Naive B cell (primary cell): ENCODE results near the gene KCNAB1. TPM values are rescaled to one million over a fixed set of nuclear protein-coding genes. Genes with fewer than 3 reads are reported as not detected.

Experiments used
- ATAC-seq, 2 donors: fragments of 150-1000 bp; cut with Tn5 transposase; 2 replicates each; pipeline ENCODE4 v1.10.0; 2021; ENCODE audit warnings: low read depth in 2 of 2, mild to moderate bottlenecking in 2 of 2, moderate library complexity in 2 of 2
- DNase-seq: peaks from one replicate; pipeline ENCODE4 v3.0.0; 2022
- H3K27ac Mint-ChIP-seq, 6 donors: one replicate each; pipeline ENCODE4 v1.8.0; 2020 to 2022; ENCODE audit warnings: mild to moderate bottlenecking in 6 of 6, mixed read lengths in 6 of 6, moderate library complexity in 5 of 6, inconsistent platforms in 2 of 6
- H3K27me3 Mint-ChIP-seq, 3 donors: one replicate each; pipeline ENCODE4 v1.8.0; 2021 to 2022; ENCODE audit warnings: mixed read lengths in 3 of 3, mild to moderate bottlenecking in 1 of 3
- H3K36me3 Mint-ChIP-seq, 2 donors: one replicate each; pipeline ENCODE4 v1.8.0; 2020 to 2022; ENCODE audit warnings: mixed read lengths in 2 of 2, inconsistent platforms in 1 of 2, mild to moderate bottlenecking in 1 of 2
- H3K4me1 Mint-ChIP-seq, 3 donors: one replicate each; pipeline ENCODE4 v1.8.0; 2020 to 2022; ENCODE audit warnings: mixed read lengths in 3 of 3, inconsistent platforms in 1 of 3, mild to moderate bottlenecking in 1 of 3, moderate library complexity in 1 of 3
- H3K4me3 Mint-ChIP-seq, 8 donors: one replicate each; pipeline ENCODE4 v1.8.0; 2020 to 2022; ENCODE audit warnings: mild to moderate bottlenecking in 8 of 8, mixed read lengths in 8 of 8, moderate library complexity in 8 of 8, inconsistent platforms in 2 of 8
- H3K9me3 Mint-ChIP-seq, 7 donors: one replicate each; pipeline ENCODE4 v1.8.0; 2020 to 2022; ENCODE audit warnings: mixed read lengths in 7 of 7, mild to moderate bottlenecking in 5 of 7, inconsistent platforms in 2 of 7, moderate library complexity in 1 of 7
- polyA plus RNA-seq, 6 donors: library from polyadenylated mRNA; unstranded; fragments of 300-500 nt; fragmentation: Illumina TruSeq; gene quantifications; one replicate each; pipeline ENCODE4 v1.2.3, GENCODE V29; 2021; ENCODE audit warnings: low read depth in 6 of 6

The KCNAB1 gene
- polyA plus RNA-seq, 6 donors from 2014 or later: 0.05 to 0.30 (median 0.19) TPM; not detected in 1

DNA sequence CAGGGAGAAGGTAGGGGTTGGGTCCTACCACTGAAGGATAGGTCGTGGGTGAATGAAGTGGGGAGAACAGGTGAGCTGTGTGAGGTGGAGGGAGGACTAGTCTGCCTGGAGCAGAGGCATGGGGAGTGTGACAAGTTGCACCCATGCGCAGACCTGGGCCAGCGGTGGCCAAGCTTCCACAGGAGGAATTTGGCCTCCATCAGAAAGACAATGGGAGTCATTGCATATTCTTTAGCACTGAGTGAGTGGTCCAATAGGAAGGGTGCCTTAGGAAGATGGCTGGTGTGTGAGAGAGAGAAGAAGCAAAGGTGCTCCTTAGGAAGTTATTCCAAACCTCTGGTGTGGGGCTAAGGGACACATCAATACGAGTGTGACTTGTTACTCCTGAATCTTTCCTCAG is 191.1 kb downstream of the KCNAB1 start:
- Mint-ChIP-seq H3K4me3 (no peak overlapping the region), H3K27me3 (peaks cover 11 to 24% (median 18%) of the 10 kb centered on the region in 3 donors), H3K4me1 (no peaks in the 10 kb centered on the region), H3K27ac (no peak overlapping the region), H3K9me3 (no peaks in the 10 kb centered on the region), H3K36me3 (no peaks in the 10 kb centered on the region)
- DNase-seq (no peak), ATAC-seq (no peak)

- DNase-seq (no peak), ATAC-seq (no peak)
- Mint-ChIP-seq H3K4me1 (no peaks in the 10 kb centered on the region), H3K9me3 (no peaks in the 10 kb centered on the region), H3K4me3 (no peak overlapping the region), H3K27me3 (peaks cover 11 to 24% (median 18%) of the 10 kb centered on the region in 3 donors), H3K36me3 (no peaks in the 10 kb centered on the region), H3K27ac (no peak overlapping the region)
Measured at GRCh38 chr3:156311930-156312329, 191.6 kb downstream of the KCNAB1 start.

DNA sequence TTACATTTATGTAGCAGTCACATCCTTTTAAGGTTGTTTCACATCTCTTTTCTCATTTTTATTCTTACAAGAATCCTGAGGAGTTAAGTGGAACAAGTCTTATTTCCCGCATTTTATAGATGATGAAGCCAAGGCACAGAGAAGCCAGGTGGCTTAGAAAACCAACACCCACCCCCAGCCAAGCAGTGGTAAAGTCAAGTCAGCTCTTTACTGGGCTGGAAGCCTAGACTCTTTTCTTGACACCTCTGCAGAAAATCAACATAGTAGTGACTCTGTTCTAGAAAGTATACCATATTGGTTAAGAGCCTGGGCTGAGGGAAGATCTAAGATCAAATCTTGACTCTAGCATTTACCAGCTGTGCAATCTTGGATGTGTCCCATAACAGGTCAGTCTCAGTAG is 195.7 kb downstream of the KCNAB1 start:
- no peaks in the 10 kb centered on the region for H3K4me1 Mint-ChIP-seq
- H3K4me3 Mint-ChIP-seq: no peak overlapping the region
- H3K27me3 Mint-ChIP-seq: peaks cover 5 to 12% (median 11%) of the 10 kb centered on the region in 3 donors
- H3K36me3 Mint-ChIP-seq: no peaks in the 10 kb centered on the region
- H3K27ac Mint-ChIP-seq: no peak overlapping the region
- H3K9me3 Mint-ChIP-seq: no peaks in the 10 kb centered on the region
- no peak for DNase-seq
- no peak for ATAC-seq

DNA sequence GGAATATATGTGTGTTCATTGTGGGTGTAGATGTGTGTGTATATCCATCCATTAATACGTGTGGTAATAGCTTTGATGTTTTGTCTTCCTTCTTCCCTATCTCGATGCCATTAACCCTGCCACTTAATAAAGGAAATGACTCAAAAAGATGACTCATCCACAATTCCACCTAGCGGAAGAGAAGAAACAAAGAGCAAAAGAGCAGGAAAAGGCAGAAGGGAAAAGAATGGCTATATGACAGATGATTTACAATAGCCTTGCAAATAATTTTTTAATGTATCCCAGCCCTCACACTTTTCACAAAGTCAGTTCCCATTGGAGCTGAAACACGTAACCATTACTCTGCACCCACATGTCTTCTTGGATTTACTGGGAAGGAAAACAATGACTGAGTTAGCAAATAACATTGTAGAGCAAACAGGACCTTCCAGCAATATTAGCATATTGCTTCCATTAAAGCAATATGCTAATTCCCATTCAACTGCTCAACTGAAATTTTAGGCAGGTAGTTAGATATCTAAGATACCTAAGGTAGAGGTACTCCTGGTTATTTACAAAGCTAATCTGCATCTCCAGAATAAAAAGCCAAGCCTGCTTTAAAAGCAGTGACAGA is 197.2 kb downstream of the KCNAB1 start:
- no peak for ATAC-seq
- Mint-ChIP-seq H3K4me3 (no peak overlapping the region), H3K27ac (no peak overlapping the region), H3K9me3 (no peaks in the 10 kb centered on the region), H3K27me3 (peaks cover 0 to 8% (median 3%) of the 10 kb centered on the region in 3 donors), H3K4me1 (no peaks in the 10 kb centered on the region), H3K36me3 (no peaks in the 10 kb centered on the region)
- DNase-seq: no peak

GRCh38 chr3:156321945-156322344 is 201.6 kb downstream of the KCNAB1 start:
- Mint-ChIP-seq H3K36me3 (no peaks in the 10 kb centered on the region), H3K27ac (no peak overlapping the region), H3K9me3 (peaks cover 0 to 6% (median 3%) of the 10 kb centered on the region in 7 donors), H3K27me3 (peaks cover 13 to 16% (median 15%) of the 10 kb centered on the region in 3 donors), H3K4me3 (no peak overlapping the region), H3K4me1 (no peaks in the 10 kb centered on the region)
- DNase-seq (no peak), ATAC-seq (no peak)

GRCh38 chr3:156323466-156323865 is 203.1 kb downstream of the KCNAB1 start:
- Mint-ChIP-seq H3K4me1 (no peaks in the 10 kb centered on the region), H3K36me3 (no peaks in the 10 kb centered on the region), H3K27me3 (peaks cover 12 to 27% (median 19%) of the 10 kb centered on the region in 3 donors), H3K4me3 (no peak overlapping the region), H3K27ac (no peak overlapping the region), H3K9me3 (peaks cover 0 to 6% (median 3%) of the 10 kb centered on the region in 7 donors)
- ATAC-seq: no peak
- no peak for DNase-seq

DNA sequence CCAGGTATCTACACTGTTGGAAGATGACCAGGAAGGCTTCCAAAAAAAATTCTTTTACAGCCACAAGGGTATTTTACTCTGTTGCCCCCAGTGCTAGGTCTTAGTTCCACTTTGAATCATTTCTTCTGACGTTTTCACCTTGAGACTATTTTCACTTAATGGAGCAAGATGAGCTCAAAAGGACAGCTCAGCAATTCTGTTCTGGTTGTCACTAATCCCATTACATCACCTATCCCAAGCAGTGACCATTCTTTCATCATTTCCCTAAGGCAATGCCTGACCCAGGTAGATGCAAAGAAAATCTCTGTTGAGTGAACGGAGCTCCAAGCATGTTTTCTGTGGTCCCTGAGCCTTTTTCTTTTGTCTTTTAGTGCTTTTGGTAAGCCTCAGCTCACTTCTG is 210.0 kb downstream of the KCNAB1 start:
- Mint-ChIP-seq H3K4me3 (no peak overlapping the region), H3K27ac (no peak overlapping the region), H3K36me3 (no peaks in the 10 kb centered on the region), H3K27me3 (peaks cover 18 to 37% (median 20%) of the 10 kb centered on the region in 3 donors), H3K9me3 (peaks cover 0 to 6% (median 3%) of the 10 kb centered on the region in 7 donors), H3K4me1 (no peaks in the 10 kb centered on the region)
- DNase-seq (no peak), ATAC-seq (no peak)

DNA sequence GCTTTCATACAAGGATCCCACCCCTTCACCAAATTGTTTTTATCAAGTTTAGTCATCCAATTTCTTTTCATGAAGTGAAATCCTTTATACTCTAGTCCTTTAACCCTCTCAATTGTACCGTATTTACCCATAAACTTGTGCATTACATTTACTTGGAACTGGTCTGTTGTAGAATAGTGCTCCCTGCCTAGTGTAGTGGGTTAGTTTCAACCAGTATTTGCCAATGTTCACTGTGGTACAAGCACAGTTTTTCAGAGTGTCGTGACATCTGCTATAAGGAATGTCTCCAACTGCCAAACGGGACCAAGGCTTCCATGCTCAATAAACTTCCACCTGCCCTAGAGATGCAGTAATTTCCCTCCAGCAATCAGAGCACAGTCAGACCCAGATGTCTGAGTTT is 211.9 kb downstream of the KCNAB1 start:
- no peaks in the 10 kb centered on the region for H3K9me3 Mint-ChIP-seq
- H3K36me3 Mint-ChIP-seq: no peaks in the 10 kb centered on the region
- DNase-seq (no peak), ATAC-seq (no peak)
- peaks cover 13 to 35% (median 13%) of the 10 kb centered on the region in 3 donors for H3K27me3 Mint-ChIP-seq
- no peak overlapping the region for H3K27ac Mint-ChIP-seq
- no peaks in the 10 kb centered on the region for H3K4me1 Mint-ChIP-seq
- H3K4me3 Mint-ChIP-seq: no peak overlapping the region

DNA sequence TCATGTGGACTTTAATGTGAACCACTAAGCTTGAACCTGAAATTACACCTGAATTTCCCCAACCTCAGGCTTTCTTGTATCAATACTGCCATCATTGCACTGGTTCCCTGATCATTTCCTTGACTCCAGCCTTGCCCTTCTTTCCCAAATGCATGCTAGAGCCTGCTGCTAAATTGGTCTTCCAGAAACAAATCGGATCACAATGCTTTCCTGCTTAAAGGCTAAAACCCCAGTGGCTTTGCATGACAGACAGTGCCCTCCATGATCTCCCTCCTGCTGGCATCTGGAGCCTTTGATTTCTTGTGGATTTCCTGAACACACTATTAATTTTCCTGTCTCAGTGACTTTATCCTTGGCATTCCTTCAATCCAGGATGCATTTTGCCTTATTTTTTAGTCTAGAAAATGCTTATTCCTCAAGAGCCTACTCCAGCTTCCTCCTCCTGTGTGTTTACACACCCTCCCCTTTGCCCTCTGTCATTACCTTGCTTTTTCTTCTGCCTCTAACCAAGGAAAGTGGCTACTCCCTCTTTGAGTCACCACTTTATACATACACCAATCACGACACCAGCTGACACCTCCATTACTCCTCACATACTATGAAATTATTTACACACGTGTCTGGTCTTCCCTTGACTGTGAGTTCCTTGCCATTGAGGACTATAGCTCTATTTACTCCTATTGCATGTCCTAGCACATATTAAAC is 214.6 kb downstream of the KCNAB1 start:
- no peaks in the 10 kb centered on the region for H3K9me3 Mint-ChIP-seq
- no peak for ATAC-seq
- no peak overlapping the region for H3K4me3 Mint-ChIP-seq
- no peak for DNase-seq
- no peak overlapping the region for H3K27ac Mint-ChIP-seq
- H3K27me3 Mint-ChIP-seq: peaks cover 12 to 32% (median 14%) of the 10 kb centered on the region in 3 donors
- no peaks in the 10 kb centered on the region for H3K36me3 Mint-ChIP-seq
- H3K4me1 Mint-ChIP-seq: no peaks in the 10 kb centered on the region

DNA sequence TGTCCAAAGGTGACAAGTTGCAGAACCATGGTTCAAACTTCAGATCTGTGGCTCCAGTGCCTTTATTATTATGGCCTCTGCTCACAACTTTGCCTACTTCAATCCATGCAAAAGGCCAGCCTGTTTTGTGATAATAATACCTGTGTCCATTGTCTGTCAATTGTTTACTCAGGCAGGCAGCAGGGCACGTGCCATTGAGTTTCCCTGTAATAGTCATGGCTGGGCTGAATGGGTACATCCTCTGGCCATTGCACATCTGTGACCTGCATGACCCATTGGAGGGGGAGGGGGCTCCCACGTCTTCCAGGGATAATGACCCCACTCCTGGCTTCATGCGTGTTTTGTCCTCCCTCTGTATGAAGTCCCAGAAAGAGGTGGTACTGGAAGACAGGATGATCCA is 219.1 kb downstream of the KCNAB1 start:
- H3K27me3 Mint-ChIP-seq: peaks cover 13 to 45% (median 21%) of the 10 kb centered on the region in 3 donors
- DNase-seq: no peak
- no peak overlapping the region for H3K4me3 Mint-ChIP-seq
- no peaks in the 10 kb centered on the region for H3K9me3 Mint-ChIP-seq
- no peak overlapping the region for H3K27ac Mint-ChIP-seq
- no peak for ATAC-seq
- no peaks in the 10 kb centered on the region for H3K36me3 Mint-ChIP-seq
- peaks cover 4 to 6% (median 6%) of the 10 kb centered on the region in 3 donors for H3K4me1 Mint-ChIP-seq

- ATAC-seq (no peak), DNase-seq (no peak)
- no peaks in the 10 kb centered on the region for H3K9me3 Mint-ChIP-seq
- H3K4me1 Mint-ChIP-seq: peaks cover 4 to 6% (median 6%) of the 10 kb centered on the region in 3 donors
- peaks cover 13 to 45% (median 21%) of the 10 kb centered on the region in 3 donors for H3K27me3 Mint-ChIP-seq
- H3K4me3 Mint-ChIP-seq: no peak overlapping the region
- H3K27ac Mint-ChIP-seq: peak overlapping the region in 1 of 6 donors; percentile 30
- H3K36me3 Mint-ChIP-seq: no peaks in the 10 kb centered on the region
Measured at GRCh38 chr3:156341332-156341731, 221.0 kb downstream of the KCNAB1 start.

DNA sequence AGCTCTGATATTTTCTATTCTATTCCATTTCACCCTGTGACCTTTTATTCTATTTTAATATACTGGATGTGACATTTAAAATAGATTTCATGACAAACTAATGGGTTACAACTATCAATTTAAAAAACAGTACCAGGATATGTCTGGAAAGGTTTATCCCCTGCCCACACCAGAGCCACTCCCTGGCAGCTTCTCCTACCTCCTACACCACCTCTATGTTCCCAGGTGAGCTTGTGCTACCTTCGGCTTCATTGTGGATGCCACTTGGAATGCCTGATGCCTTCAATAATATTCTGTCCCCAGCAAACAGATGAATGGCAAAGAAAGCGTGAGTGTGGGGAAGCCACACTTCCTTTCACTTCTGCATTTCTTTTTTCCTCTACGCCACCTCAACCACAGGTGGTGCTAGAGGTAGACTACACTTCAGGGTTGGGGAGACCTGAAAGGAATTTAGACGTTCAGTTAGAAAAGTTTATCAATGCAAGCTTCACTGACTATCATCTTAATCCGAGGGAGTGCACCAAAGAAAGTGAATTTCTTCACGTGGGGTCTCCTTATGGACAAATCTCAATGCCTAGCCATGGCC is 221.5 kb downstream of the KCNAB1 start:
- Mint-ChIP-seq H3K4me1 (peaks cover 4 to 6% (median 6%) of the 10 kb centered on the region in 3 donors), H3K4me3 (no peak overlapping the region), H3K36me3 (no peaks in the 10 kb centered on the region), H3K9me3 (no peaks in the 10 kb centered on the region), H3K27me3 (peaks cover 13 to 45% (median 21%) of the 10 kb centered on the region in 3 donors), H3K27ac (no peak overlapping the region)
- ATAC-seq (peak; percentile 91 to 96), DNase-seq (peak; percentile 35)

DNA sequence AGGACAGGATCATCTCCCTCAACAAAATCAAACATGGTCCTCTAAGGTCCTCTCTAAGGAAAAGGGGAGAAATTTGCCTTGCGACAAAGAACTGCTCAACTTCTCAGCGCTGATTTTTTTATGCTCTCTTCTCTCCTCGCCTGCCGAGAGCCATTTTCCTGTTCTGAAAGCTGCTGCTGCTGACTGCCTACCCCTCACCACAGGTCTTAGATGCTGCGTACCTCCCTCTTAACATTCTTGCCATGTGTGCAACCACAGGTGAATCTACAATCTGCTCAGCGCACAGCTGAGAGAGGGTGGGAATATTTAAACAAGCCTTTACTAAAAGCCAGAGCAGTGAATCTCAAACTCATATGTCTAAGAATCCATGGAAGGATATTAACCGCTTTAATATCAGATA is 223.8 kb downstream of the KCNAB1 start:
- peaks cover 9 to 29% (median 9%) of the 10 kb centered on the region in 3 donors for H3K27me3 Mint-ChIP-seq
- H3K27ac Mint-ChIP-seq: peak overlapping the region in 1 of 6 donors; percentile 15
- DNase-seq (no peak), ATAC-seq (no peak)
- H3K4me1 Mint-ChIP-seq: peaks cover 4 to 6% (median 6%) of the 10 kb centered on the region in 3 donors
- H3K9me3 Mint-ChIP-seq: no peaks in the 10 kb centered on the region
- H3K36me3 Mint-ChIP-seq: no peaks in the 10 kb centered on the region
- no peak overlapping the region for H3K4me3 Mint-ChIP-seq

DNA sequence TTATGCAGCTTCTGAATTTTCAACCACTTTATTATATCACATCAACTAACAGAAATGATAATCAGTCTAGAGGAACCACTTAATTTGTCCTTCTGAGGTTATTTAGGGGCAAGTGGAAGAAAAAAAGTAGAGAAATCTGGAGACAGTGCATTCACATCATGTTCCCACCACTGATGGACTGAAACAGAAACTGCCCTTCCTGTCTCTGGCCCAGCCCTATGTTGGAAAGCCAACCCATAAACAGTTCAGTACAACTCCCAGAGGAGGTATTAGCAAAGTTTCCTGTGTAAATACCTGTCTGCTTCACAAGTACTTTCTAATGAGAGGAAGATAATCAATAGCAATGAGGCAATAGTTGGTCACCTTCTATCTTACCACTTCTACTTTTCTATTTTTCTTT is 228.7 kb downstream of the KCNAB1 start:
- peaks cover 6 to 15% (median 13%) of the 10 kb centered on the region in 3 donors for H3K27me3 Mint-ChIP-seq
- H3K9me3 Mint-ChIP-seq: no peaks in the 10 kb centered on the region
- no peak overlapping the region for H3K4me3 Mint-ChIP-seq
- no peak for ATAC-seq
- DNase-seq: no peak
- no peaks in the 10 kb centered on the region for H3K36me3 Mint-ChIP-seq
- no peak overlapping the region for H3K27ac Mint-ChIP-seq
- no peaks in the 10 kb centered on the region for H3K4me1 Mint-ChIP-seq
